ENCODE results near the gene FGF4. TPM values are rescaled to one million over a fixed set of nuclear protein-coding genes. Genes with fewer than 3 reads are reported as not detected.

FGF4 gene
- not detected for total RNA-seq

- ATAC-seq, result peak; percentile 82
- DNase-seq (ENCODE audit: low spot score), result no peak
Observed at GRCh38 chr11:69775163-69775755, at the start of gene FGF4. Gene FGF4, minus strand, starts transcription at chr11:69775341. Its CDS starts 257 bp downstream, at chr11:69775084.

DNA sequence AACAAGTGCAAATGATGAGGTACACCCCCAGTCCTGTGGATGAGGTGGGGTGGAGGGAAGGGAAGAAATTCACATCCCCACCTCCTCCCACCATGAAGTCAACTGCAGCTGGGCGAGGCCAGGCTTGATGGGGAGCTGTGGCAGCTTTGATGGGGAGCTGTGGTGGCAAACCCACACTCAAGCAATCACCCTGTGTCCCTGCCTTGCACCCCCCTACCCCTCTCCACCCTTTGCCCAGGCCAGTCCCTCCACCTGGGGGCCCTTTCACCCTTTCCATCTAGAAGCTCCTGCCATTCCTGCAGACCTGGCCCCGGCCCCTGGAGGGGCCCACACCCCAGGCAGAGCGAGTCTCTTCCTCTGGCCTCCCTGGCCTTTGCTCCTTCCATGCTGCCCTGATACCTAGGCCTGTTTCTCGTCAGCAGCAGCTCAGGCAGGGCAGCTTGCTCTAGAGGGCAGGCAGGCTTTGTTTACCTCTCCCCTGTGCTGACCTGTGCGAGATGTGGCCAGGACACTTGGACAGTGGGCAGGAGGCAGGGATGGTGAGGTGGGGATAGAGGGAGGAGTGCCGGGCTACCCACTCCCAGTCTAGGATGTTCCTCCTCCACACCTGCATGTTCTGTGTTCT, 48.6 kb upstream of the FGF4 start:
- no peak for DNase-seq (ENCODE audit: low spot score)
- ATAC-seq, result no peak

- no peak for ATAC-seq
- no peak for DNase-seq (ENCODE audit: low spot score)
Observed at GRCh38 chr11:69822676-69823494, 47.7 kb upstream of the FGF4 start.

DNA sequence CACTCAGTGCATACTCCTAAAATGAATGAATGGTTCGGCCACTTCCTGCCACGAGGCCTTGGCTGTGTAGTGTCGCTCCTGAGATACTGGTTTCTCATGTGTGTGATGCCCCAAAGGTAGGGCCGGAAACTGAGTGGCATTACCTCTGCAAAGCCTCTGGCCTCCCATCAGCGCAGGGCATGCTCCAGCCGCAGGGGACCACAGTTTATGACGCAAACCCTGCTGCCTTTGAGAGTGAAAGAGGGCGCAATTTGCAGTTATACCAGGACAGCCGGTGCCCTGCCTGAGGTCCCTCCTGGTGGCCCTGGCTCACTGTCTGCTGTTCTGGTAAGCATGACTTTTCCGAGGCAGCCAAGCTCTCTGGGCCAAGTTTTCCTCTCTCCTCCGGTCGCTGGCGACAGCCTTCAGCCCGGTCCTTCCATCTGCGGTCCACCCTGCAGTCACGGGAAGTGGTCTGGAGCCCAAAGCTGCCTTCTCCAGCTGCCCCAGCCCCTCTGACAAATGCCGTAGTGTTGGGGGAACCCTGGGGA, 46.4 kb upstream of the FGF4 start:
- no peak for ATAC-seq
- no peak for DNase-seq (ENCODE audit: low spot score)

DNA sequence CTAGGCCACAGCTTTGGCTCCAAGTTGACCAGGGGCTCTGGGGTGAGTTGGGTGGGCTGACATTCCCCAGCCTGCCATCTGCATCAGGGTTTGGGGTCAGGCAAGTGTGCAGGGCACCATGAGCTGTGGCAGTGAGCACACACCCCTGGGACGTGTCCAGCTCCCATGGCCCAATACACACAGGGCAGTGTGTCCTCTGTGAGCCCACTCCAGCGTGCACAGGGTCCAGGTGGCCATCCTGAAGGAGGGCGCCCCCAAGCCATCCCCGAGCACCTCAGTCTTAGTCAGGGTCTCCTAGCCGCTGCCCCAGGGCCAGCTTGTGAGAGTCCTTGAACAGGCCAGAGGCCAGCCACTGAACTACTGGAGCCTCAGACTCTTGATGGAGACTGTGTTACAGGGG, 45.3 kb upstream of the FGF4 start:
- no peak for DNase-seq (ENCODE audit: low spot score)
- no peak for ATAC-seq

- ATAC-seq, result no peak
- no peak for DNase-seq (ENCODE audit: low spot score)
Observed at GRCh38 chr11:69819541-69820070, 44.5 kb upstream of the FGF4 start.

GRCh38 chr11:69818603-69819441, 43.7 kb upstream of the FGF4 start, which contains the start of gene FGF3:
Gene FGF3, minus strand, starts transcription at chr11:69819416. Its CDS starts 483 bp downstream, at chr11:69818933.
- DNase-seq (ENCODE audit: low spot score), result no peak

GRCh38 chr11:69818231-69818602, 43.1 kb upstream of the FGF4 start:
- DNase-seq (ENCODE audit: low spot score), result no peak
- ATAC-seq, result no peak

More at GRCh38 chr11:69818603-69819441, 43.7 kb upstream of the FGF4 start, which contains the start of gene FGF3:
- ATAC-seq, result no peak

DNA sequence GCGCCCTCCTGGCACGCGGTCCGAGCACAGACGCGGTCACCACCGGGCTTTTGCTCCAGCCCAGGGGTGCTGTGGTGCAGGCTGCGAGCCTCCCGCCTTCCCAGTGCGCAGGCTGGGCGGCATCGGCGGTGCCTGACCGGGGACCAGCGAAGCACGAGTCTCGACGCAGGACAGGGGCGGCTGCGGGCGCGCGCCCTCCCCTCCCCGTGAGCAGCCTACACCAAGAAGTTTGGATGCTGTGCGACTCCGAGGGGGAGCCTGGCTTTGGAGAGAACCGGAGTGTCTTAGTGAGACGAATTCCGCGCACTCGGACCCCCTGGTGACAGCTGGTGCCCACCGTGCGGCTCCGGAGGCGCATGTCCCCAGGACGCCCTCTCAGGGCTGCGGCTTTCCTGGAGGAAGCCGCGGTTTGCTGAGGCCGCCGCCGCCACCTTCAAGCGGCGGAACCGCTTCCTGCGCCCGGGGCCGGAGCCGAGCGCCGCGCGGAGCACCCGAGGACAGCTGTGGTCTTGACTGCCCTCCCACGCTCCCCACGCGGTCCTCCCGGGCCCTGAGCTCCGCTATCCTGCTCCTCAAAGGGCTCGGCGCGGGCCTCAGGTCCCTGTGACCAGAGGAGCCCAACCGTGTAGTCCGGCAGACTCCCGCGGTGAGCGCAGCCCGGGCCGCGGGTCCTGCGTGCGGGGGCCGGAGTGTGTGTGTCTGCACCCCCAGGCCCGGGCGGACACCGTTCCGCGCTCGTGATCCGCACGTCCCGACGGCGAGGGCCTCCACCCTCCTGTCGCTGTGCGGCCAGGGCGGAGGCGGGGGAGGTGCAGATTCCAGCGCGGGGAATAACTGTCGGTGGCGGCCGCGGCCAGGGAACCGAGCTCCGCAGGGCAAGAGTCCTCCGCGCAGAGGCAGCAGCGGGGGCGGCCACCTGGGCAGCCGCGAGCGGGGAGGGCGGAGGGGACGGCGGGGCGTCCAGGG, 42.4 kb upstream of the FGF4 start:
- ATAC-seq (peak; percentile 74), DNase-seq (ENCODE audit: low spot score) (no peak)

DNA sequence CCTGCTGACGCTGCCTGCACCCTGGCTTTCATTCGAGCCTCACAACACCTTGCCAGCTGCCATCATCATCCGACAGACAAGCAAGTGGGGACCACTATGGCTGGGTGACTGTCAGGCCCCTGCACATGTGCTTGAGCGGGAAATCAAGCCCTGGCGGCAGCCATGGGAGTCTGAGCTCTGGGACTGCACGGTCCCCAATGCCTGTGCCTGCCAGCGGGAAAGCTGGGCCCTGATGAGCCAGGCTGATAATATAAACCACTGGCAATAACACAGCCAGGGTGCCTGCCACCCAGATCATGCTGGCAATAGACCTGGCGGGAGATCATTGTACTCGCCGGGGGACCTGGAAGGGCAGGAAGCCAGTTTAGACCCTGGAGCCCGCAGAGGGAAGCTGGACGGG, 41.5 kb upstream of the FGF4 start:
- ATAC-seq (no peak), DNase-seq (ENCODE audit: low spot score) (no peak)

- DNase-seq (ENCODE audit: low spot score), result no peak
- ATAC-seq, result no peak
Observed at GRCh38 chr11:69815973-69816372, 40.8 kb upstream of the FGF4 start.

DNA sequence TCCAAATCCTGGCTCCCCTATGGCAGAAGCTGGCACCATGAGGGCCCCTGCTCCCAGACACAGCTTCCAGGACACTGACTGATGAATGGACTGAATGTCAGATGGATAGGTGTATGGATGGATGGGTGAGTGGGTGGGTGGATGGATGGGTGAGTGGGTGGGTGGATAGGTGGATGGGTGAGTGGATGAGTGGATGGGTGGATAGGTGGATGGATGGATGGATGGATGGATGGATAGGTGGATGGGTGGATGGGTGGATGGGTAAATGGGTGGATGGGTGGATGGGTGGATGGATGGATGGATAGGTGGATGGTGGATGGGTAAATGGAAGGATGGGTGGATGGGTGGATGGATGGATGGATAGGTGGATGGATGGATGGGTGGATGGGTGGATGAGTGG, 39.8 kb upstream of the FGF4 start:
- ATAC-seq (no peak), DNase-seq (ENCODE audit: low spot score) (no peak)

DNA sequence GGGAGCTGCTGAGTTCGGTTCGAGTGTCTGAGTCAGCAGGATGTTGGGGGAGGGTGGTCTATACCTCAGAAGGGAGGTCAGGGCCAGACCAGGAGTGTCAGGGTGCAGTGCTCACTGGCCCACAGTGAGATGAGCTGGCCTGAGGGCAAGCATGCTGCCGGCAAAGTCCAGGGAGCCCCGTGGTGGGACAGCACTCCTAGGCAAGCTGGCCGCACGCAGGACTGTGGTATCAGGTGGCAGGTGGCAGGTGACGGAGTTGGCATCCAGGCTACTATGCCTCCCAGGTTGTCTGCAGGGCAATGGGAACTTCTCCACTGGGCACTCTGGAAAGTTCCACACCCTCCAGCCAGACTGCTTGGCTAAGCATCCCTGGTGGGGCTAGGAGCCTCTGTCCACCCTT, 39.3 kb upstream of the FGF4 start:
- DNase-seq (ENCODE audit: low spot score) (no peak), ATAC-seq (no peak)

DNA sequence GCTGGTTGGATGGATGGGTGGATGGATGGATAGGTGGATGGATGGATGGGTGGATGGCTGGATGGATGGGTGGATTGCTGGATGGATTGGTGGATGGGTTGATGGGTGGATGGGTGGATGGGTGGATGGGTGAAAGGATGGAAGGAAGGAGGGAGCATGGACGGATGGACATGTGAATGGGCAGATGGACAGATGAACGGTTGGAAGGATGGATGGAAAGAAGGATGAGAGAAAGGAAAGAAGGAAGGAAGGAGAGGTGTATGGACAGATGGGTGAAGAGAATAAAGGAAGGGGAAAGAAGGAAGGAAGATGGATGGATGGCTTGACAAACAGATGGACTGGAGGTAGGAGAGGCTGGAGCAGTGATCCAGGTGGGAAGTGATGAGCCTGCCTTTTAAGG, 38.7 kb upstream of the FGF4 start:
- DNase-seq (ENCODE audit: low spot score) (no peak), ATAC-seq (no peak)

DNA sequence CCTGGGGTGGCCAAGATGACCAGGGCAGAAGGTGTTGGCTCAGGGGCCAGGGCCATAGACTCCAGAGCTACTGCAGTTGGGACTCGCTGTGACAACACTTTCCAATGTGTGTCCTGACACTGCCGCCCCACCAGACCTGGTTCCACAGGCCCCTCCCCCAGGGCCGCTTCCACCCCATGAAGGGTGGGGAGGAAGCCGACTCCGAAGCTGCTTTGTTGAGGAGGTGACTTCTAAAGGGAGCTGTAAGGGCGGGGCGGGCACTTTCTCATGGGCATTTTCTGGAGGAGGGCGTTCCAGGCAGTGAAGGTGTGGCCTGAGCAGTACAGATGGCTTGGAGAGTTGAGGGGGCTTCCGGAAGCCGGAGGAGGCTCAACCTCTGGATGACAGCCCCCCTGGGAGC, 37.8 kb upstream of the FGF4 start:
- no peak for DNase-seq (ENCODE audit: low spot score)
- ATAC-seq, result no peak

- DNase-seq (ENCODE audit: low spot score) (no peak), ATAC-seq (no peak)
Observed at GRCh38 chr11:69812256-69812655, 37.1 kb upstream of the FGF4 start.

DNA sequence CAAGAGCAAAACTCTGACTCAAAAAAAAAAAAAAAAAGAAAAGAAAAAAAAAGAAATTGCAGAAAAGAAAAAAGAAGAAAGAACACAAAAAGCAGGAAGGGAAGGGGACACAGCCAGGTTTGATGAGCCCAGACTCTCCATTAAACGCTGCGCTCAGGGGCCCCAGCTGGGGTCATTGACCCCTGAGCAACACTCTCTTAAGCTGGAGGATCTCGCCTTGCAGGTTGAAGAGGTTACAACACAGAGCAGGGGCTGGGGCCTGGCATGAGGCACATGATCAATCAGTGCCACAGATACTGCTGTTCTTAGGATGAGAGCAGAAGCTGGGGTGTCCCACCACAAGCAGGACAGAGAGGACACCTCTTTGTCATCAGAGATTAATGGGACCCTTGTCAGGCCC, 36.3 kb upstream of the FGF4 start:
- DNase-seq (ENCODE audit: low spot score), result no peak
- ATAC-seq, result no peak

DNA sequence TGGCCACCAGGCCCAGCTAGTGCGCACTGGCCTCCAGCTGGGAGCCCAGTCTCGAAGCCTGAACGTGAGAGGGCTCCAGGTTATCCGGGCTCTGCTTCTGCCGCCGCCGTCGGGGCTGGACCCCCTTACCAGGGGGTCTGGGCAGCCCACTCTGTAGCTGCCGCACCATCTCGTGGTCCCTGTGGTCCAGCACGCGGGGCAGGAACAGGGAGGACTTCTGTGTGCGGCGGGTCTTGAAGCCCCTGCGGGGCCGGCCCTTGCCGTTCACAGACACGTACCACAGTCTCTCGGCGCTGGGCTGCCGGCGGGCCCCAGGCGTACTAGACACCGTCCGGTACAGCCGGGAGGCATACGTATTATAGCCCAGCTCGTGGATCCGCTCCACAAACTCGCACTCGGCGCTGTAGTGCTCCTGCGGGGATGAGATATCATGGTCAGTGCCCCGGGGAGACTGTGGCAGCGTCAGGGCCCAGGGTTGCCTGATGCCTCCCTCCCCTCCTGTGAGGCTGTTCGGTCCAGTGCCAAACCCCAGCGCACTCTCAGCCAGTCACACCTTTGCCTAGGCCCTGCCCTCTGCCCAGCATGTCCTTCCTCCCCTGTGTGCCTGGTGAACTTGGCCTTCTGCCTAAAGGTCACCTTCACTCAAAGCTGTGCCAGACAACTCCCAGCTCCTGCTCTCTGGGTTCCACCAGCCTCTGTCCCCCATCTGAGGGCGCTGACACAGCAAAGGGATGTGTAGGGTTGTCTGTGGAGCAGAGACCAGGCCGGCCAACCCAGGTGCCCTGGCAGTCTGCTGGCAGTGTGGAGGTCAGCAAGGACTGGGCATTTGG, 35.4 kb upstream of the FGF4 start:
- peak; percentile 93 for ATAC-seq

DNA sequence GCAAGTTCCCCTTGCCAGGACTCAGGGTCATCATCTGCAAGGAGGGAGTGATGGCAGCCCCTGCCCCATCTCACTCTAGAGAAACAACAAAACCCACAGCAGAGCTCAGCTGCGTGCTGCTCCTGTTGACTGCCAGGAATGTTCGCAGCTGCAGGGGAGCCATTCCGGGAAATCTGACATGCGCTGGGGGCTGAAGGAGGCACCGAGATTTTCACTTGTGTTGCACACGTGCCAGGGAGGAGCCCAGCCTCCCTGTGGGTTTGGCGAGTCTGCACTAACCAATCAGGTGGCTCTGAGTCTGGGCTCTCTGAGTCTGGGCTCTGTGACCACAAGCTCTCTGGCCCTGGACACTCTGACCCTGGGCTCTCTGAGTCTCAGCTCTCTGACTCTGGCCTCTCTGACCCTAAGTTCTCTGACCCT, 33.5 kb upstream of the FGF4 start:
- no peak for ATAC-seq

More for the DNA sequence above, 35.4 kb upstream of the FGF4 start:
- DNase-seq (ENCODE audit: low spot score), result peak; percentile 79

More for the DNA sequence above, 33.5 kb upstream of the FGF4 start:
- no peak for DNase-seq (ENCODE audit: low spot score)
